Measurements from ENCODE around the gene PLEKHJ1. TPM values are rescaled to one million over a fixed set of nuclear protein-coding genes. Genes with fewer than 3 reads are reported as not detected.

Gene PLEKHJ1
- total and polyA plus RNA-seq, 2 of the 8 experiments (the other 6 are each of a cell fraction or from before 2014, with no cell fraction given), result 135 to 187 TPM

DNA sequence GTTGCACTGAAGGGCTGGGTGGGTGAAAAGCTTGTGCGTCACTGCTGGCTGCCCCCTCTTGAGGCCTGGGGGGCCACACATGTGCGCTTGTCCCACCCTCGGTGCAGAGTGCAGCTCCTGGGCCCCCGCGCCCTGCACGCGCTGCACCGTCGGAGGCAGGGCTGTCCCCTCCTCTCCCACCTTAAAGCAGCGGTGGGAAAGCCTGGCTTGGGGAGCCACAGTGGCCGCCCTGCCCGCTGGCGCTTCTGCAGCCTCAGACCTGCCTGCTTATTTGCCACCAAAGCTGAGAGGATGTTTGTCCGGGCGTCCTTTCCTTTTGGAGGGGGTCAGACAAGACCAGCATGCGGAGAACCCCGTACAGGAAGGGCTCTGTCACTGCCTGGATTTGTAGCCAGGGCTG lies 26.7 kb downstream of the PLEKHJ1 start (continued):
- TF ChIP-seq RBBP5 (IDR thresholded peaks at IDR 0.05; ENCODE audit: borderline replicate concordance, low read depth, low read length) (no peak), CREB1 (IDR thresholded peaks at IDR 0.05) (no peak), JUN (IDR thresholded peaks at IDR 0.05; ENCODE audit: low read depth, low read length) (no peak), SIN3A (conservative IDR thresholded peaks at IDR 0.05 in 1 of 2, IDR thresholded peaks at IDR 0.05 in 1 of 2; ENCODE audit: low read depth in 1 of 2, low read length in 2 of 2) (no peak)
